Lower leg skin (tissue), 3 donors: Measurements from ENCODE around the gene ANP32B.

Experiments used
- POLR2A ChIP-seq, 2 donors: fragments of 450-650 bp; IDR thresholded peaks; one replicate each; pipeline ENCODE4 v1.6.1; 2016 to 2017; ENCODE audit warnings: antibody characterized with exemption in 2 of 2, mild to moderate bottlenecking in 1 of 2, moderate library complexity in 1 of 2
- TF ChIP-seq, protein P1 (sequence below), 3 donors: fragments of 450-650 bp; IDR thresholded peaks; one replicate each; pipeline ENCODE4 v1.5.1; 2016; ENCODE audit warnings: antibody characterized with exemption in 3 of 3, mild to moderate bottlenecking in 3 of 3, moderate library complexity in 2 of 3

DNA sequence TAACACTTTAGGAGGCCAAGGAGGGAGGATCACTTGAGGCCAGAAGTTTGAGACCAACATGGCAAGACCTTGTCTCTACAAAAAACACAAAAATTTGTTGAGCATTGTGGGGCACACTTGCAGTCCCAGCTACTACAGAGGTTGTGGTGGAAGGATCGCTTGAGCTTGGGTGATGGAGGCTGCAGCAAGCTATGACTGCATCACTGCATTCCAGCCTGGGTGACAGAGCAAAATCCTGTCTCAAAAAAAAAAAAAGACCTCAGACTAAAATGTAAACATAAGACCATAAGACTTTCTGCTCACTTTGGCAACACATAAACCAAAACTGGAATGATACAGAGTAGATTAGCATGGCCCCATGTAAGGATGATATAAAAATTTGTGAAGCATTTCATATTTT is 48.8 kb downstream of the ANP32B start:
- TF ChIP-seq, protein P1, sequence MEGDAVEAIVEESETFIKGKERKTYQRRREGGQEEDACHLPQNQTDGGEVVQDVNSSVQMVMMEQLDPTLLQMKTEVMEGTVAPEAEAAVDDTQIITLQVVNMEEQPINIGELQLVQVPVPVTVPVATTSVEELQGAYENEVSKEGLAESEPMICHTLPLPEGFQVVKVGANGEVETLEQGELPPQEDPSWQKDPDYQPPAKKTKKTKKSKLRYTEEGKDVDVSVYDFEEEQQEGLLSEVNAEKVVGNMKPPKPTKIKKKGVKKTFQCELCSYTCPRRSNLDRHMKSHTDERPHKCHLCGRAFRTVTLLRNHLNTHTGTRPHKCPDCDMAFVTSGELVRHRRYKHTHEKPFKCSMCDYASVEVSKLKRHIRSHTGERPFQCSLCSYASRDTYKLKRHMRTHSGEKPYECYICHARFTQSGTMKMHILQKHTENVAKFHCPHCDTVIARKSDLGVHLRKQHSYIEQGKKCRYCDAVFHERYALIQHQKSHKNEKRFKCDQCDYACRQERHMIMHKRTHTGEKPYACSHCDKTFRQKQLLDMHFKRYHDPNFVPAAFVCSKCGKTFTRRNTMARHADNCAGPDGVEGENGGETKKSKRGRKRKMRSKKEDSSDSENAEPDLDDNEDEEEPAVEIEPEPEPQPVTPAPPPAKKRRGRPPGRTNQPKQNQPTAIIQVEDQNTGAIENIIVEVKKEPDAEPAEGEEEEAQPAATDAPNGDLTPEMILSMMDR (IDR thresholded peaks at IDR 0.05): no peak
- no peak for TF ChIP-seq POLR2A (IDR thresholded peaks at IDR 0.05)
